ENCODE measurements around the gene CSK. TPM values are rescaled to one million over a fixed set of nuclear protein-coding genes. Genes with fewer than 3 reads are reported as not detected.

CSK gene
- total RNA-seq, 4 donors from 2014 or later = 59.7 to 176 (median 73.4) TPM

DNA sequence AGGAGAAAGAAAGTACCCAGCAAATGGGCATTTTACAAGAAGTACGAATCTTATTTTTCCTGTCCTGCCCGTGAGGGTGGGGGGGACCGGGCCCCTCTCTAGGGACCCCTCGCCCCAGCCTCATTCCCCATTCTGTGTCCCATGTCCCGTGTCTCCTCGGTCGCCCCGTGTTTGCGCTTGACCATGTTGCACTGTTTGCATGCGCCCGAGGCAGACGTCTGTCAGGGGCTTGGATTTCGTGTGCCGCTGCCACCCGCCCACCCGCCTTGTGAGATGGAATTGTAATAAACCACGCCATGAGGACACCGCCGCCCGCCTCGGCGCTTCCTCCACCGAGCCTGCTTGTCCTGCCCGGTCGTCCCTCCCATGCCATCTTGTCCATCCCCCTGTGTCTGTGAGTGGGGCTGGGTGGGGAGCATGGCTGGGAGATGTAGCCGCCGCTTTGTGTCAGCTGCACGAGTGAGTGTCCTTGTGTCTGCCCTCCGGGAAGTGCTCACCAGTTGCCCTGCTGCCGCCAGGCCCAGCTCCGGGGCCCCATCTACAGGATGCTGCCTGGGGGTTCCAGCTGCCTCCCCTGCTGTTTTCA is 21.1 kb downstream of the CSK start:
- H3K27ac ChIP-seq = no peak overlapping the region
- in situ Hi-C loops (cut with MboI; ENCODE audit: low pct_ligation_motif_present in 1 of 4, low pct_unique_long_range_greater_than_20kb in 1 of 4, low sequenced_read_pairs in 3 of 4) = no loop called here
- H3K4me3 ChIP-seq = no peak overlapping the region
- DNase-seq = no peak
- H3K9me3 ChIP-seq = no peaks in the 10 kb centered on the region
- TF ChIP-seq EP300 (IDR thresholded peaks at IDR 0.05; ENCODE audit: low read depth) (no peak), POLR2A (IDR thresholded peaks at IDR 0.05) (no peak), POLR2AphosphoS5 (IDR thresholded peaks at IDR 0.05) (no peak)
- TF ChIP-seq, protein P1, sequence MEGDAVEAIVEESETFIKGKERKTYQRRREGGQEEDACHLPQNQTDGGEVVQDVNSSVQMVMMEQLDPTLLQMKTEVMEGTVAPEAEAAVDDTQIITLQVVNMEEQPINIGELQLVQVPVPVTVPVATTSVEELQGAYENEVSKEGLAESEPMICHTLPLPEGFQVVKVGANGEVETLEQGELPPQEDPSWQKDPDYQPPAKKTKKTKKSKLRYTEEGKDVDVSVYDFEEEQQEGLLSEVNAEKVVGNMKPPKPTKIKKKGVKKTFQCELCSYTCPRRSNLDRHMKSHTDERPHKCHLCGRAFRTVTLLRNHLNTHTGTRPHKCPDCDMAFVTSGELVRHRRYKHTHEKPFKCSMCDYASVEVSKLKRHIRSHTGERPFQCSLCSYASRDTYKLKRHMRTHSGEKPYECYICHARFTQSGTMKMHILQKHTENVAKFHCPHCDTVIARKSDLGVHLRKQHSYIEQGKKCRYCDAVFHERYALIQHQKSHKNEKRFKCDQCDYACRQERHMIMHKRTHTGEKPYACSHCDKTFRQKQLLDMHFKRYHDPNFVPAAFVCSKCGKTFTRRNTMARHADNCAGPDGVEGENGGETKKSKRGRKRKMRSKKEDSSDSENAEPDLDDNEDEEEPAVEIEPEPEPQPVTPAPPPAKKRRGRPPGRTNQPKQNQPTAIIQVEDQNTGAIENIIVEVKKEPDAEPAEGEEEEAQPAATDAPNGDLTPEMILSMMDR (IDR thresholded peaks at IDR 0.05) = no peak
- H3K36me3 ChIP-seq = peaks cover 0 to 14% (median 6%) of the 10 kb centered on the region in 4 donors
- 91 to 97% methylated on average over 6 to 31 of the region's 31 CpGs for WGBS, 2 donors (ENCODE audit: low coverage in 1 of 2)
- H3K27me3 ChIP-seq = no peaks in the 10 kb centered on the region
- H3K4me1 ChIP-seq = peaks cover 12 to 39% (median 20%) of the 10 kb centered on the region in 4 donors
- intact Hi-C loops (cut with DNase I; ENCODE audit: low total_unique reads) = no loop called here

- Histone ChIP-seq H3K27me3 (no peaks in the 10 kb centered on the region), H3K4me1 (peaks cover 10 to 31% (median 16%) of the 10 kb centered on the region in 4 donors), H3K36me3 (peaks cover 0 to 14% (median 6%) of the 10 kb centered on the region in 4 donors), H3K4me3 (no peak overlapping the region), H3K9me3 (no peaks in the 10 kb centered on the region), H3K27ac (no peak overlapping the region)
- 66 to 79% methylated on average over 3 to 6 of the region's 6 CpGs for WGBS, 2 donors (ENCODE audit: low coverage in 1 of 2)
- intact Hi-C loops (cut with DNase I; ENCODE audit: low total_unique reads) (no loop called here), in situ Hi-C loops (cut with MboI; ENCODE audit: low pct_ligation_motif_present in 1 of 4, low pct_unique_long_range_greater_than_20kb in 1 of 4, low sequenced_read_pairs in 3 of 4) (no loop called here)
- DNase-seq = no peak
- TF ChIP-seq, protein P1 (IDR thresholded peaks at IDR 0.05) = no peak
- TF ChIP-seq EP300 (IDR thresholded peaks at IDR 0.05; ENCODE audit: low read depth) (no peak), POLR2A (IDR thresholded peaks at IDR 0.05) (no peak), POLR2AphosphoS5 (IDR thresholded peaks at IDR 0.05) (no peak)
Observed at GRCh38 chr15:74804935-74805334, 23.1 kb downstream of the CSK start.

GRCh38 chr15:74807282-74807681 is 25.4 kb downstream of the CSK start:
- Histone ChIP-seq H3K4me3 (no peak overlapping the region), H3K27me3 (no peaks in the 10 kb centered on the region), H3K9me3 (no peaks in the 10 kb centered on the region), H3K36me3 (peaks cover 0 to 6% (median 2%) of the 10 kb centered on the region in 4 donors), H3K27ac (peak overlapping the region in 2 of 4 donors; percentile 9 to 47), H3K4me1 (peaks cover 4 to 21% (median 10%) of the 10 kb centered on the region in 4 donors)
- no peak for DNase-seq
- in situ Hi-C loops (cut with MboI; ENCODE audit: low pct_ligation_motif_present in 1 of 4, low pct_unique_long_range_greater_than_20kb in 1 of 4, low sequenced_read_pairs in 3 of 4) (no loop called here), intact Hi-C loops (cut with DNase I; ENCODE audit: low total_unique reads) (no loop called here)
- 31 to 40% methylated on average over 4 to 5 of the region's 5 CpGs for WGBS, 2 donors (ENCODE audit: low coverage in 1 of 2)
- TF ChIP-seq EP300 (IDR thresholded peaks at IDR 0.05; ENCODE audit: low read depth) (no peak), POLR2A (IDR thresholded peaks at IDR 0.05) (no peak), POLR2AphosphoS5 (IDR thresholded peaks at IDR 0.05) (no peak)
- TF ChIP-seq, protein P1 (IDR thresholded peaks at IDR 0.05) = no peak

DNA sequence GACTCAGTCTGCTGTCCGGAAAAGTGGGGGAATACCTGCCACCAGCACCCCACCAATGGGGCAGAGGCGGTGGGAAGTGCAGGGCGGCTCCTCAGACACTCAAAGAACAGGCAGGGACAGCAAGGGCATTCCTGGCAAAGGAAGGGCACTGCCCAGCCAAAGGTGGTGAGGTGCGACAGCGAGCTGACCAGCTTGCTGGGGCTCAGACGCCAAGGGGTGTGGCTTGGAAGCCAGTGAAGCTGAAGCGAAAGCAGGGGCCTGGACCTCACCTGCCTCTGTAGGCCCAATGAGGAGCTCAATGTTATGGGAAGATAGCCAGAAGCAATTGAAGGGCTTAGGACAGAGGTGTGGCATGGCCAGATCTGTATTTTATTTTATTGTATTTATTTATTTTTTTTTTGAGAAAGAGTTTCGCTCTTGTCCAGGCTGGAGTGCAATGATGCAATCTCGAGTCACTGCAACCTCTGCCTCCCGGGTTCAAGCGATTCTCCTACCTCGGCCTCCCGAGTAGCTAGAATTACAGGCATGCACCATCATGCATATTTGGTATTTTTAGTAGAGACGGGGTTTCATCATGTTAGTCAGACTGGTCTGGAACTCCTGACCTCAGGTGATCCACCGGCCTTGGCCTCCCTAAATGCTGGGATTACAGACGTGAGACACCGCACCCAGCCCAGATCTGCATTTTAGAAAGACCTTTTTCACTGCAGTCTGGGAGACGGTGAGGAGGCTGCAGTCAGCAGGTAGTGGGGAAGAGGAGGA is 26.4 kb downstream of the CSK start:
- Histone ChIP-seq H3K9me3 (no peaks in the 10 kb centered on the region), H3K36me3 (no peaks in the 10 kb centered on the region), H3K27me3 (no peaks in the 10 kb centered on the region), H3K4me3 (no peak overlapping the region), H3K4me1 (peaks cover 4 to 21% (median 10%) of the 10 kb centered on the region in 4 donors), H3K27ac (peak overlapping the region; percentile 29 to 62 (median 40))
- peak; percentile 79 for DNase-seq
- intact Hi-C loops (cut with DNase I; ENCODE audit: low total_unique reads) (no loop called here), in situ Hi-C loops (cut with MboI; ENCODE audit: low pct_ligation_motif_present in 1 of 4, low pct_unique_long_range_greater_than_20kb in 1 of 4, low sequenced_read_pairs in 3 of 4) (no loop called here)
- 42 to 66% methylated on average over 7 to 18 of the region's 18 CpGs for WGBS, 2 donors (ENCODE audit: low coverage in 1 of 2)
- no peak for TF ChIP-seq EP300 (IDR thresholded peaks at IDR 0.05; ENCODE audit: low read depth)
- TF ChIP-seq POLR2A (IDR thresholded peaks at IDR 0.05) = no peak
- TF ChIP-seq, protein P1 (IDR thresholded peaks at IDR 0.05) = no peak
- TF ChIP-seq POLR2AphosphoS5 (IDR thresholded peaks at IDR 0.05) = peak in 1 of 3 donors; percentile 58

Data from transverse colon (tissue), 4 donors.